Activated CD8-positive, alpha-beta T cell treated with anti-CD3 and anti-CD28 coated beads for 36 hours (primary cell): Measurements from ENCODE around the gene UBXN6. TPM values are rescaled to one million over a fixed set of nuclear protein-coding genes. Genes with fewer than 3 reads are reported as not detected.

ENCODE experiments used
- ATAC-seq: fragments of 200-7000 bp; cut with Tn5 transposase; one replicate; pipeline ENCODE4 v1.10.0; 2021; ENCODE audit warnings: mild to moderate bottlenecking, moderate library complexity
- CTCF ChIA-PET: fragments of 350-600 bp; sonication (Branson Sonifier 250); formaldehyde crosslinking; loops from one replicate; lab custom pipeline; 2021; ENCODE audit warnings: antibody characterized with exemption; lab: Charles Lee
- POLR2A ChIA-PET: fragments of 350-600 bp; sonication (Branson Sonifier 250); formaldehyde crosslinking; loops from one replicate; lab custom pipeline; 2021; ENCODE audit warnings: antibody characterized with exemption; lab: Charles Lee
- DNase-seq: peaks from one replicate; pipeline ENCODE4 v3.0.0-alpha.2; 2020
- H3K27ac Mint-ChIP-seq: one replicate; pipeline ENCODE4 v1.8.0; 2021; ENCODE audit warnings: mild to moderate bottlenecking, mixed read lengths
- H3K27me3 Mint-ChIP-seq: one replicate; pipeline ENCODE4 v1.8.0; 2021; ENCODE audit warnings: mixed read lengths
- H3K36me3 Mint-ChIP-seq: one replicate; pipeline ENCODE4 v1.8.0; 2021; ENCODE audit warnings: low read depth, mixed read lengths
- H3K4me1 Mint-ChIP-seq: one replicate; pipeline ENCODE4 v1.8.0; 2021; ENCODE audit warnings: low read depth, mixed read lengths
- H3K4me3 Mint-ChIP-seq: one replicate; pipeline ENCODE4 v1.8.0; 2021; ENCODE audit warnings: mild to moderate bottlenecking, moderate library complexity, mixed read lengths
- H3K9me3 Mint-ChIP-seq: one replicate; pipeline ENCODE4 v1.8.0; 2021; ENCODE audit warnings: mixed read lengths
- CTCF ChIP-seq: fragments of 200-600 bp; IDR thresholded peaks from one replicate; pipeline ENCODE4 v1.8.0; 2022; ENCODE audit warnings: antibody characterized with exemption, mild to moderate bottlenecking
- intact Hi-C: fragments of 100-400 bp; cut with micrococcal nuclease; formaldehyde crosslinking; loops from one replicate; pipeline ENCODE4 v1.10.0; 2022
- total RNA-seq, 2 experiments: library from RNA; stranded (reverse); gene quantifications; one replicate each; pipeline ENCODE4 v1.2.3, GENCODE V29; 2021

Gene UBXN6
- total RNA-seq, 2 experiments from 2014 or later, result 35.8 to 36.5 TPM

- no peak overlapping the region for H3K27ac Mint-ChIP-seq
- no peak for TF ChIP-seq CTCF
- DNase-seq, result no peak
- H3K27me3 Mint-ChIP-seq, result no peaks in the 10 kb centered on the region
- intact Hi-C loops, result no loop called here
- H3K9me3 Mint-ChIP-seq, result no peaks in the 10 kb centered on the region
- ChIA-PET POLR2A (interaction anchor here (0.8 to 3.0 kb wide), 4 partner anchors 8 to 38 kb away, joined by 3 to 17 read pairs (median 4); partner anchors contain the start of gene UBXN6), CTCF (no interaction called here)
- no peak overlapping the region for H3K4me3 Mint-ChIP-seq
- H3K36me3 Mint-ChIP-seq, result peaks cover 10% of the 10 kb centered on the region
- no peak for ATAC-seq
- H3K4me1 Mint-ChIP-seq, result no peaks in the 10 kb centered on the region
These were observed 10.1 kb downstream of the UBXN6 start for GRCh38 chr19:4447327-4448146.

DNA sequence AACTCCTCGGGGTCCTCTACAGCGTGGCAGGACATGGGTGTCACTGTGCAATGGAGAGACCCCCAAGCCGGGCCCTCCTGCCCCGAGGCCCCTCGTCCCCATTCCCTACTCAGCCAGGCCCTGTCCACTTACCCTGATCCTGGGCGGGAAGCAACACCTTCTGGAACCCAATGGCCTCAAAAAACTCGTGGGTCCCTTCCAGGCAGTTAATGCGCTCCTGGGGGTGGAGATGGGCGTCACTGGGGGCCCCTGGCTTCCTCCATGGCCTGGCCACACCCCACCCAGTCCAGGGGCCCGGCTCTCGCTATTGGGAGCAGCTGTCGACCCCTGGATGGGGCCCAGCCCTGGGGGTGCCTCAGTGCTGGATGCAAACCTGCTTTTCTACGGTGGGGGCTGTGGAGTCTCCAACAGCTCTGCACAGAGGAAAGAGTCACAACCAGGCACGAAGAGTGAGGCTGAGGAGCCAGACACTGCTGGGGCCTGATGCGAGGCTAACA is 10.8 kb downstream of the UBXN6 start:
- no peak overlapping the region for H3K4me3 Mint-ChIP-seq
- ATAC-seq (no peak), DNase-seq (no peak)
- H3K4me1 Mint-ChIP-seq, result peaks cover 3% of the 10 kb centered on the region
- no peak overlapping the region for H3K27ac Mint-ChIP-seq
- H3K27me3 Mint-ChIP-seq, result no peaks in the 10 kb centered on the region
- H3K9me3 Mint-ChIP-seq, result no peaks in the 10 kb centered on the region
- POLR2A ChIA-PET, result interaction anchor here (0.8 to 3.0 kb wide), 3 partner anchors 9 to 17 kb away, joined by 3 to 17 read pairs (median 4); partner anchors contain the start of gene UBXN6
- peaks cover 11% of the 10 kb centered on the region for H3K36me3 Mint-ChIP-seq
- no peak for TF ChIP-seq CTCF
- CTCF ChIA-PET, result no interaction called here
- intact Hi-C loops, result no loop called here

DNA sequence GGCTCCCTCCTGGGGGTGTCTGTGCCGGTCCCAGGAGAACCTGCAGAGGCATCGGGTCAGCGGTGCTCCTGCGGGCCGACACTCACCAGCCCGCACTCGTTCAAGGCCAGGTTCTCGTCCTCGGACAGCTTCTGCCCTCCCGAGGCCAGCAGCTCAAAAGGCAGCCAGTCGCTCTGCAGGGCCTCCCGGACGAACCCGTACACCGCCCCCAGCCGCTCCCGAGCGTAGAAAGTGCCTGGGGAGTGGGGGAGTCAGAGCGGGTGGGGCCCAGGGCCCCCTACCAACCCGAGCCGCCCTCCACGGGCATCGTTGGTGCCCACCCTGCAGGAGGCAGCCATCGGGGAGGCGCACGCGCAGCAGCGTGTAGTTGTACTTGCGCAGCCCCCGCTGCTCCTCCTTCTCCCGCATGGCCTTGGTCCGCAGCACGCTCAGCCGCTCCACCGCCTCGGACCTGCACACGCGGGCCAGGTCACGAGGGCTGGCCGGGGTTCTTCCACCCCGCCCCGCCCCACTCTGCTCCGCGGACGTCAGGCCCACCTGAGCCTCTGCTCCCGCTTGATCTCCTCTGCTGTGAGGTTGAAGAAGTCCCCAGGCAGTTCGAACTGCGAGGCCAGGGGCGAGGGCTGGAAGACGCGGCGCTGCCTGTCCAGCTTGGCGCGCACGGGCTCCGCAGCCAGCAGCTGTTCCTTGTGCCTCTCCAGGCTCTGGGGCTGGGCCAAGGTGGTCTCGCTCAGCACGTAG is 11.5 kb downstream of the UBXN6 start:
- peaks cover 11% of the 10 kb centered on the region for H3K36me3 Mint-ChIP-seq
- H3K27ac Mint-ChIP-seq, result no peak overlapping the region
- POLR2A ChIA-PET, result interaction anchor here (0.7 to 3.0 kb wide), 4 partner anchors 9 to 44 kb away, joined by 3 to 17 read pairs (median 4); partner anchors contain the start of genes CHAF1A and UBXN6
- intact Hi-C loops, result no loop called here
- peaks cover 3% of the 10 kb centered on the region for H3K4me1 Mint-ChIP-seq
- H3K4me3 Mint-ChIP-seq, result no peak overlapping the region
- no peaks in the 10 kb centered on the region for H3K27me3 Mint-ChIP-seq
- ATAC-seq (no peak), DNase-seq (no peak)
- no peak for TF ChIP-seq CTCF
- no peaks in the 10 kb centered on the region for H3K9me3 Mint-ChIP-seq
- CTCF ChIA-PET, result interaction anchor here (0.8 kb wide), 1 partner anchor 46 kb away, joined by 3 read pairs; the partner anchor contains the start of gene SH3GL1

DNA sequence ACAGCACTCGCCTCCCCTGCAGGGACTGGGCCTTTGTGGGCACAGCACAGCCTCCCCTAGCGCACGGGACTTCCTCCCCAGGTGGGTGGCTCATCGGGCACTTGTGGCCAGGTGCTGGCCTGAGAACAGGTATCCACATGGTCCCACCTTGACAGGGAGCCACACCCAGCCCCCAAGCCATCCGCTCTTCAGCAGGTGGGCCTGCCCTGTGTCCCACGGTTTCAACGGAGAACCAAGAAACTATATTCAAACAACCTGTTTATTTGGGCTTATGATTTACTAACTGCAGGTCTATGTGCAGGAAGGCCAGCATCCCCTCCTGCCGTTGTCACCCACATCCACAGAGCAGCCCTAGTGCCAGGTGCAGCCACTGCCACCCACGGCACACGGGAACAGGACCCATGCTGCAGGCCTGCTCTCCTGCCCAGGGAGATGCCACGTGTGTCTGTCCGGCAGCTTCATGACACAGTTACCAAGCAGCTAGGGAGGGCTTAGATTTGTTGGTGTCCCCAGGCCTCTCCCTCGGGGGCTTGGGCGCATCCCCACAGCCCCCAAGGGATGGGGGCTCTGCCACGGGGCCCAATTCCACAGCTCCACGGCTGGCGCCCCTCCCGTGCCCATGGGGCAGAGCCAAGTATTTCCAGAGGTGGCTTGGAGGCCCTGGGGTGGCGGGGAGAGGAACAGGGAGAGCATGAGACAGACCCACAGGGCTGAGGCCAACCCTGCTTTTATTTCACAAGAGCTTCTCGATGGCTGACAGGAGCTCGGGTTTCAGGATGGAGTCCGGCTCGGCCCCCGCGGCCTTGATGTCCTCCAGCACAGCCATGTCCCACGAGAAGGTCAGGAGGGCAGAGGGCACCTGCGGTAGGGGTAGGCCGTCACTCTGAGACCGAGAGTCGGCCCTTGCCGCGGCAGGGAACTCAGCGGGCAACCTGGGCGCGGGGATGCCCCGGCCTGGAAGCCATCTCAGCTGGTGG is 12.5 kb downstream of the UBXN6 start:
- Mint-ChIP-seq H3K4me1 (peaks cover 3% of the 10 kb centered on the region), H3K4me3 (no peak overlapping the region), H3K36me3 (peaks cover 14% of the 10 kb centered on the region), H3K27me3 (no peaks in the 10 kb centered on the region), H3K27ac (no peak overlapping the region), H3K9me3 (no peaks in the 10 kb centered on the region)
- ChIA-PET POLR2A (interaction anchor here (0.7 to 3.0 kb wide), 3 partner anchors 8 to 43 kb away, joined by 3 to 17 read pairs (median 3); partner anchors contain the start of genes CHAF1A and UBXN6), CTCF (no interaction called here)
- intact Hi-C loops, result no loop called here
- DNase-seq (no peak), ATAC-seq (no peak)
- no peak for TF ChIP-seq CTCF
